Natural killer cell (primary cell): ENCODE data around the gene SLC25A18. TPM values are rescaled to one million over a fixed set of nuclear protein-coding genes. Genes with fewer than 3 reads are reported as not detected.

Source experiments
- ATAC-seq, 3 donors: fragments of 150-1000 bp in 2 of 3; fragments of 200-7000 bp in 1 of 3; cut with Tn5 transposase; 1 replicate in 1 of 3; 2 replicates in 2 of 3; pipeline ENCODE4 v1.10.0; 2021; ENCODE audit warnings: mild to moderate bottlenecking in 2 of 3, moderate library complexity in 2 of 3
- DNase-seq, 2 donors: peaks; one replicate each; pipeline versions ENCODE4 v3.0.0 to v3.0.0-alpha.2; 2013 to 2021; ENCODE audit warnings: mixed read lengths in 1 of 2
- H3K27ac ChIP-seq: one replicate; pipeline ENCODE4 v1.5.1; 2013; ENCODE audit warnings: mild to moderate bottlenecking, low read length
- H3K27me3 ChIP-seq: one replicate; pipeline ENCODE4 v1.6.1; 2013; ENCODE audit warnings: low read length; ENCODE audit not compliant: control insufficient read depth, insufficient read depth
- H3K36me3 ChIP-seq: one replicate; pipeline ENCODE4 v1.6.1; 2013; ENCODE audit warnings: low read length; ENCODE audit not compliant: control insufficient read depth, insufficient read depth
- H3K4me1 ChIP-seq: one replicate; pipeline ENCODE4 v1.6.1; 2013; ENCODE audit warnings: low read length; ENCODE audit not compliant: control insufficient read depth, insufficient read depth
- H3K4me3 ChIP-seq: one replicate; pipeline ENCODE4 v1.5.1; 2013; ENCODE audit warnings: low read length
- H3K9me3 ChIP-seq: one replicate; pipeline ENCODE4 v1.6.1; 2013; ENCODE audit warnings: low read length; ENCODE audit not compliant: control insufficient read depth, insufficient read depth
- H3K27ac Mint-ChIP-seq, 2 donors: one replicate each; pipeline ENCODE4 v1.8.0; 2022; ENCODE audit warnings: mild to moderate bottlenecking in 2 of 2, mixed read lengths in 2 of 2, moderate library complexity in 1 of 2
- H3K27me3 Mint-ChIP-seq, 2 donors: one replicate each; pipeline ENCODE4 v1.8.0; 2022; ENCODE audit warnings: low read depth in 2 of 2, mixed read lengths in 2 of 2
- H3K36me3 Mint-ChIP-seq: one replicate; pipeline ENCODE4 v1.8.0; 2022; ENCODE audit warnings: mixed read lengths
- H3K4me1 Mint-ChIP-seq, 2 donors: one replicate each; pipeline ENCODE4 v1.8.0; 2022; ENCODE audit warnings: mixed read lengths in 2 of 2
- H3K4me3 Mint-ChIP-seq: one replicate; pipeline ENCODE4 v1.8.0; 2022; ENCODE audit warnings: mild to moderate bottlenecking, moderate library complexity, mixed read lengths
- H3K9me3 Mint-ChIP-seq, 2 donors: one replicate each; pipeline ENCODE4 v1.8.0; 2022; ENCODE audit warnings: mixed read lengths in 2 of 2
- CTCF ChIP-seq: fragments of 200-600 bp; IDR thresholded peaks from one replicate; pipeline ENCODE4 v1.8.0; 2022; ENCODE audit warnings: antibody characterized with exemption
- WGBS: methylation state at CpG from one replicate; pipeline ENCODE4 v1.1.7; 2013; ENCODE audit warnings: missing lambda C conversion rate; ENCODE audit not compliant: insufficient coverage; 5-methylcytosine and 5-hydroxymethylcytosine counted together
- intact Hi-C: fragments of 100-400 bp; cut with micrococcal nuclease; formaldehyde crosslinking; loops from one replicate; pipeline ENCODE4 v1.14.2; 2022
- total RNA-seq, 4 donors: library from RNA; stranded (reverse); fragments of 120-200 nt in 1 of 4; gene quantifications; one replicate each; pipeline versions ENCODE4 v1.2.3 to v1.2.4, GENCODE V29; 2013 to 2022

SLC25A18 gene
- total RNA-seq, 3 donors from 2014 or later (not counting 1 experiment from before 2014, with no cell fraction given), result not detected

DNA sequence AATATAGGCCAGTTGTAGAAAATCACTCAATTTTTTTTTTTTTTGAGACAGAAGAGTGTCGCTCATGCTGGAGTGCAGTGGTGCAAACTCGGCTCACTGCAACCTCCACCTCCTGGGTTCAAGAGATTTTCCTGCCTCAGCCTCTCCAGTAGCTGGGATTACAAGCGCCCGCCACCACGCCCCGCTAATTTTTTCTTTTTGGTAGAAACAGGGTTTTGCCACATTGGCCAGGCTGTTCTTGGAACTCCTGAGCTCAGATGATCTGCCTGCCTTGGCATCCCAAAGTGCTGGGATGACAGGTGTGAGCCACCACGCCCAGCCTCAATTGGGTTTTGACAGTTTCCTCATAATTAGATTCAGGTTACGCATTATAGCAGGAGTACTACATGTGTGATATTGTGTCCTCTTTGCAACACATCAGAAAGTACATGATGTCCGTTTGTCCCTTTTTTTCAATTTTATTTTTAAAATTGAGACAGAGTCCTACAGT lies 67.8 kb downstream of the SLC25A18 start:
- WGBS, result 98% methylated on average over 9 of the region's 9 CpGs
- intact Hi-C loops, result no loop called here

GRCh38 chr22:17633217-17633997 lies 70.1 kb downstream of the SLC25A18 start:
- peaks cover 12% of the 10 kb centered on the region for H3K4me1 ChIP-seq
- H3K4me3 ChIP-seq, result no peak overlapping the region
- H3K27ac ChIP-seq, result no peak overlapping the region
- Mint-ChIP-seq H3K36me3 (no peaks in the 10 kb centered on the region), H3K27me3 (no peaks in the 10 kb centered on the region), H3K9me3 (no peaks in the 10 kb centered on the region), H3K4me1 (peaks cover 13 to 22% of the 10 kb centered on the region in 2 donors), H3K4me3 (no peak overlapping the region), H3K27ac (peak overlapping the region in 1 of 2 donors; percentile 15)
- ATAC-seq (no peak), DNase-seq (no peak)
- H3K36me3 ChIP-seq, result no peaks in the 10 kb centered on the region
- intact Hi-C loops, result no loop called here
- H3K9me3 ChIP-seq, result no peaks in the 10 kb centered on the region
- no peaks in the 10 kb centered on the region for H3K27me3 ChIP-seq
- WGBS, result 90% methylated on average over 4 of the region's 4 CpGs
- TF ChIP-seq CTCF, result no peak

More for the DNA sequence above, 67.8 kb downstream of the SLC25A18 start:
- TF ChIP-seq CTCF, result no peak
- ATAC-seq (no peak), DNase-seq (no peak)
- H3K27me3 Mint-ChIP-seq, result no peaks in the 10 kb centered on the region
- Histone ChIP-seq H3K9me3 (no peaks in the 10 kb centered on the region), H3K4me1 (peaks cover 23% of the 10 kb centered on the region), H3K36me3 (no peaks in the 10 kb centered on the region), H3K27me3 (no peaks in the 10 kb centered on the region), H3K27ac (no peak overlapping the region), H3K4me3 (no peak overlapping the region)
- no peaks in the 10 kb centered on the region for H3K36me3 Mint-ChIP-seq
- H3K9me3 Mint-ChIP-seq, result no peaks in the 10 kb centered on the region
- peaks cover 4 to 14% of the 10 kb centered on the region in 2 donors for H3K4me1 Mint-ChIP-seq
- H3K27ac Mint-ChIP-seq, result peak overlapping the region in 1 of 2 donors; percentile 54
- H3K4me3 Mint-ChIP-seq, result peak overlapping the region; percentile 63

GRCh38 chr22:17633998-17634323 lies 70.7 kb downstream of the SLC25A18 start:
- no peak for TF ChIP-seq CTCF
- H3K27me3 ChIP-seq, result no peaks in the 10 kb centered on the region

More at GRCh38 chr22:17633998-17634323, 70.7 kb downstream of the SLC25A18 start:
- intact Hi-C loops, result no loop called here
- no peak for ATAC-seq
- H3K27ac ChIP-seq, result no peak overlapping the region
- no peak overlapping the region for H3K4me3 ChIP-seq
- H3K9me3 ChIP-seq, result no peaks in the 10 kb centered on the region
- H3K36me3 ChIP-seq, result no peaks in the 10 kb centered on the region
- Mint-ChIP-seq H3K9me3 (no peaks in the 10 kb centered on the region), H3K27ac (peak overlapping the region in 1 of 2 donors; percentile 15), H3K4me3 (no peak overlapping the region), H3K36me3 (no peaks in the 10 kb centered on the region), H3K27me3 (no peaks in the 10 kb centered on the region), H3K4me1 (peaks cover 12 to 22% of the 10 kb centered on the region in 2 donors)
- no peak for DNase-seq
- H3K4me1 ChIP-seq, result peaks cover 11% of the 10 kb centered on the region
- WGBS, result 93% methylated on average over 3 of the region's 3 CpGs
